Measurements from ENCODE around the gene PRKAR1B.
A peak's percentile ranks its signal among the peaks of the same experiment; 100 is the strongest.

GRCh38 chr7:511476-512145, 215.5 kb downstream of the PRKAR1B start:
- peak in 1 of 2 donors; percentile 17 for TF ChIP-seq CTCF (conservative IDR thresholded peaks at IDR 0.05 in 1 of 2, IDR thresholded peaks at IDR 0.05 in 1 of 2; ENCODE audit: extremely low read depth in 1 of 2, insufficient read depth in 1 of 2, low read depth in 1 of 2, low read length in 2 of 2)
- TF ChIP-seq EZH2 (IDR thresholded peaks at IDR 0.05; ENCODE audit: borderline replicate concordance, low read length): no peak

All from mammary epithelial cell (primary cell).